ENCODE data around the gene CMAS. TPM values are rescaled to one million over a fixed set of nuclear protein-coding genes. Genes with fewer than 3 reads are reported as not detected.

Gene CMAS
- total RNA-seq, 4 donors from 2014 or later: 22.0 to 32.9 (median 28.9) TPM

GRCh38 chr12:22103418-22103817 lies 57.4 kb downstream of the CMAS start:
- H3K4me3 ChIP-seq (ENCODE audit: low read depth, poor library complexity, severe bottlenecking): no peak overlapping the region
- 97 to 98% methylated on average over 2 of the region's 2 CpGs for WGBS, 2 donors
- intact Hi-C loops (cut with DNase I; ENCODE audit: low total_unique reads): loop anchor here (10.0 kb wide), 1 partner anchor 231 kb away; the partner anchor contains the start of gene ST8SIA1
- TF ChIP-seq CTCF (IDR thresholded peaks at IDR 0.05) (no peak), POLR2A (IDR thresholded peaks at IDR 0.05) (no peak)
- DNase-seq (ENCODE audit: low spot score in 2 of 2): no peak

GRCh38 chr12:22105542-22105941 lies 59.5 kb downstream of the CMAS start:
- TF ChIP-seq POLR2A (IDR thresholded peaks at IDR 0.05): no peak
- TF ChIP-seq CTCF (IDR thresholded peaks at IDR 0.05): no peak
- intact Hi-C loops (cut with DNase I; ENCODE audit: low total_unique reads): loop anchor here (10.0 kb wide), 1 partner anchor 229 kb away; the partner anchor contains the start of gene ST8SIA1
- no peak overlapping the region for H3K4me3 ChIP-seq (ENCODE audit: low read depth, poor library complexity, severe bottlenecking)
- DNase-seq (ENCODE audit: low spot score in 2 of 2): no peak

- 61 to 78% methylated on average over 3 of the region's 3 CpGs for WGBS, 2 donors
- DNase-seq (ENCODE audit: low spot score in 2 of 2): no peak
- intact Hi-C loops (cut with DNase I; ENCODE audit: low total_unique reads): no loop called here
- H3K4me3 ChIP-seq (ENCODE audit: low read depth, poor library complexity, severe bottlenecking): no peak overlapping the region
- no peak for TF ChIP-seq CTCF (IDR thresholded peaks at IDR 0.05)
- no peak for TF ChIP-seq POLR2A (IDR thresholded peaks at IDR 0.05)
Observed at GRCh38 chr12:22110176-22110575, 64.2 kb downstream of the CMAS start.

Other genes with a start within 250 kb of the CMAS start
- 10 to 100 TPM in 1 of 4 donors, 1 to 10 TPM in 3; 2.5 to 15.9 (median 7.2) TPM for gene ABCC9, start 104.8 kb upstream of the CMAS start, total RNA-seq

Measured in lower leg skin (tissue), 4 donors.